IMR-90 (cell line): ENCODE measurements around the gene USP6NL. TPM values are rescaled to one million over a fixed set of nuclear protein-coding genes. Genes with fewer than 3 reads are reported as not detected.

Experiments used
- ATAC-seq: fragments of 200-7000 bp; cut with Tn5 transposase; 2 replicates; pipeline ENCODE4 v1.9.1; 2020; ENCODE audit warnings: low read depth, mild to moderate bottlenecking, moderate library complexity
- BruUV-seq: library from RNA; stranded (reverse); fragments of 400-500 nt; replicated peaks from 2 replicates; lab custom pipeline; 2021; lab: Mats Ljungman, UMichigan
- CTCF ChIA-PET: fragments of 300-600 bp; formaldehyde crosslinking; extraction: SDS; loops from one replicate; lab custom pipeline; 2021; ENCODE audit warnings: antibody characterized with exemption; lab: Yijun Ruan, JAX
- POLR2A ChIA-PET: fragments of 300-600 bp; sonication (Branson Sonifier 250); formaldehyde crosslinking; loops from one replicate; lab custom pipeline; 2022; ENCODE audit warnings: antibody characterized with exemption; ENCODE audit not compliant: unreplicated experiment; lab: Charles Lee
- DNase-seq: peaks from one replicate; pipeline ENCODE4 v3.0.0; 2013
- H2AFZ ChIP-seq: replicated peaks from 2 replicates; pipeline ENCODE3; 2013; ENCODE audit warnings: low read length, mild to moderate bottlenecking; ENCODE audit not compliant: poor library complexity
- H2AK5ac ChIP-seq: 2 replicates; pipeline ENCODE4 v1.6.1; 2013; ENCODE audit warnings: low read depth, low read length, inconsistent platforms
- H2AK9ac ChIP-seq: replicated peaks from 2 replicates; pipeline ENCODE3; 2013; ENCODE audit warnings: mild to moderate bottlenecking, low read depth, low read length, moderate library complexity; ENCODE audit not compliant: poor library complexity
- H2BK120ac ChIP-seq: 2 replicates; pipeline ENCODE4 v1.6.1; 2013; ENCODE audit warnings: low read depth, low read length, inconsistent platforms
- H2BK15ac ChIP-seq: 3 replicates; pipeline ENCODE4 v1.6.1; 2013; ENCODE audit warnings: low read depth, low read length, inconsistent platforms
- H2BK20ac ChIP-seq: 2 replicates; pipeline ENCODE4 v1.6.1; 2013; ENCODE audit warnings: low read depth, mild to moderate bottlenecking, inconsistent platforms, low read length, moderate library complexity
- H2BK5ac ChIP-seq: 2 replicates; pipeline ENCODE4 v1.6.1; 2013; ENCODE audit warnings: mild to moderate bottlenecking, low read depth, low read length, inconsistent platforms; ENCODE audit not compliant: poor library complexity, severe bottlenecking
- H3K14ac ChIP-seq: replicated peaks from 2 replicates; pipeline ENCODE4 v1.6.1; 2013; ENCODE audit warnings: low read depth, low read length, inconsistent platforms
- H3K18ac ChIP-seq: 2 replicates; pipeline ENCODE4 v1.6.1; 2013; ENCODE audit warnings: low read depth, low read length, control low read depth
- H3K23ac ChIP-seq: 2 replicates; pipeline ENCODE4 v1.6.1; 2013; ENCODE audit warnings: low read depth, low read length, inconsistent platforms
- H3K27ac ChIP-seq: 2 replicates; pipeline ENCODE4 v1.5.1; 2013; ENCODE audit warnings: mild to moderate bottlenecking, control low read depth, low read length; ENCODE audit not compliant: insufficient read depth
- H3K27me3 ChIP-seq: 2 replicates; pipeline ENCODE4 v1.6.1; 2013; ENCODE audit warnings: low read length; ENCODE audit not compliant: control insufficient read depth, insufficient read depth
- H3K36me3 ChIP-seq: 2 replicates; pipeline ENCODE4 v1.6.1; 2013; ENCODE audit warnings: low read length, mixed read lengths; ENCODE audit not compliant: control insufficient read depth, insufficient read depth
- H3K4ac ChIP-seq: 2 replicates; pipeline ENCODE4 v1.6.1; 2013; ENCODE audit warnings: low read depth, low read length, inconsistent platforms
- H3K4me1 ChIP-seq: 2 replicates; pipeline ENCODE4 v1.6.1; 2013; ENCODE audit warnings: low read length, mixed read lengths; ENCODE audit not compliant: control insufficient read depth, insufficient read depth
- H3K4me2 ChIP-seq: 2 replicates; pipeline ENCODE4 v1.6.1; 2013; ENCODE audit warnings: low read depth, mild to moderate bottlenecking, control low read depth, low read length, moderate library complexity
- H3K4me3 ChIP-seq: 2 replicates; pipeline ENCODE4 v1.5.1; 2013; ENCODE audit warnings: low read depth, mild to moderate bottlenecking, control low read depth, low read length, moderate library complexity; ENCODE audit not compliant: insufficient read depth
- H3K56ac ChIP-seq: 2 replicates; pipeline ENCODE4 v1.6.1; 2013; ENCODE audit warnings: low read length, inconsistent platforms; ENCODE audit not compliant: insufficient read depth; ENCODE audit errors: extremely low read depth
- H3K79me1 ChIP-seq, 2 experiments: 2 replicates each; pipeline ENCODE4 v1.6.1; 2013; ENCODE audit warnings: low read length in 2 of 2, inconsistent platforms in 1 of 2, low read depth in 1 of 2
- H3K9ac ChIP-seq: 2 replicates; pipeline ENCODE4 v1.6.1; 2013; ENCODE audit warnings: low read depth, low read length, control low read depth
- H3K9me1 ChIP-seq: 2 replicates; pipeline ENCODE4 v1.6.1; 2013; ENCODE audit warnings: low read length, inconsistent platforms; ENCODE audit not compliant: insufficient read depth
- H3K9me3 ChIP-seq: 2 replicates; pipeline ENCODE4 v1.6.1; 2013; ENCODE audit warnings: low read length; ENCODE audit not compliant: control insufficient read depth, insufficient read depth
- H4K20me1 ChIP-seq: 2 replicates; pipeline ENCODE4 v1.6.1; 2013; ENCODE audit warnings: low read length, inconsistent platforms; ENCODE audit not compliant: insufficient read depth
- H4K5ac ChIP-seq: 2 replicates; pipeline ENCODE4 v1.6.1; 2013; ENCODE audit warnings: mild to moderate bottlenecking, low read depth, low read length, control low read depth
- H4K8ac ChIP-seq, 2 experiments: 2 replicates each; pipeline ENCODE4 v1.6.1; 2013; ENCODE audit warnings: low read depth in 2 of 2, low read length in 2 of 2, control low read depth in 1 of 2, inconsistent platforms in 1 of 2
- H4K91ac ChIP-seq: 2 replicates; pipeline ENCODE4 v1.6.1; 2013; ENCODE audit warnings: low read depth, low read length, inconsistent platforms; ENCODE audit not compliant: insufficient read depth
- BHLHE40 ChIP-seq: fragments of 150-350 bp; IDR thresholded peaks from 2 replicates; pipeline ENCODE4 v1.6.1; 2016; ENCODE audit warnings: mild to moderate bottlenecking, low read depth, low read length
- CEBPB ChIP-seq: IDR thresholded peaks from 2 replicates; pipeline ENCODE4 v1.6.1; 2012; ENCODE audit warnings: low read depth, low read length, improper control_type of control experiment
- CHD1 ChIP-seq: IDR thresholded peaks from 2 replicates; pipeline ENCODE4 v1.6.1; 2012; ENCODE audit warnings: low read depth, low read length, improper control_type of control experiment
- CTCF ChIP-seq: conservative IDR thresholded peaks from 2 replicates; pipeline ENCODE4 v1.5.1; 2012; ENCODE audit warnings: mild to moderate bottlenecking, low read depth, low read length, improper control_type of control experiment
- FOS ChIP-seq: fragments of 150-350 bp; IDR thresholded peaks from 2 replicates; pipeline ENCODE4 v1.6.1; 2016; ENCODE audit warnings: low read depth, low read length
- MAFK ChIP-seq: IDR thresholded peaks from 2 replicates; pipeline ENCODE4 v1.6.1; 2012; ENCODE audit warnings: low read depth, low read length, improper control_type of control experiment
- MAZ ChIP-seq: IDR thresholded peaks from 2 replicates; pipeline ENCODE4 v1.6.1; 2012; ENCODE audit warnings: low read depth, mild to moderate bottlenecking, low read length, improper control_type of control experiment, moderate library complexity, borderline replicate concordance
- MXI1 ChIP-seq: IDR thresholded peaks from 2 replicates; pipeline ENCODE4 v1.6.1; 2012; ENCODE audit warnings: low read depth, mild to moderate bottlenecking, low read length, moderate library complexity, borderline replicate concordance
- NFE2L2 ChIP-seq: fragments of 150-350 bp; IDR thresholded peaks from 2 replicates; pipeline ENCODE4 v1.6.1; 2016; ENCODE audit warnings: low read depth, mild to moderate bottlenecking, low read length
- POLR2A ChIP-seq: IDR thresholded peaks from 2 replicates; pipeline ENCODE4 v1.6.1; 2012; ENCODE audit warnings: mild to moderate bottlenecking, low read depth, low read length
- RAD21 ChIP-seq: IDR thresholded peaks from 2 replicates; pipeline ENCODE4 v1.6.1; 2012; ENCODE audit warnings: low read length, improper control_type of control experiment
- RCOR1 ChIP-seq: IDR thresholded peaks from 2 replicates; pipeline ENCODE4 v1.6.1; 2012; ENCODE audit warnings: mild to moderate bottlenecking, low read length, improper control_type of control experiment; ENCODE audit not compliant: insufficient replicate concordance
- RFX5 ChIP-seq: IDR thresholded peaks from 2 replicates; pipeline ENCODE4 v1.8.0; 2012; ENCODE audit warnings: low read depth, mild to moderate bottlenecking, low read length, moderate library complexity
- SMC3 ChIP-seq: fragments of 150-350 bp; IDR thresholded peaks from 2 replicates; pipeline ENCODE4 v1.6.1; 2016; ENCODE audit warnings: low read depth, mild to moderate bottlenecking, antibody characterized with exemption, low read length, moderate library complexity
- USF2 ChIP-seq: fragments of 150-350 bp; IDR thresholded peaks from 2 replicates; pipeline ENCODE4 v1.6.1; 2017; ENCODE audit warnings: mild to moderate bottlenecking, antibody characterized with exemption, low read length, low read depth
- WGBS, 2 experiments: methylation state at CpG; one replicate each; pipeline versions ENCODE4 v1.1.5 to v1.1.7; 2013; ENCODE audit warnings: missing lambda C conversion rate in 2 of 2; ENCODE audit not compliant: insufficient read length in 1 of 2; ENCODE audit errors: extremely low coverage in 2 of 2; 5-methylcytosine and 5-hydroxymethylcytosine counted together
- dilution Hi-C: fragments of 300-500 bp; cut with HindIII; formaldehyde crosslinking; loops from one replicate; pipeline ENCODE4 v1.14.3; 2018; ENCODE audit warnings: low sequenced_read_pairs; ENCODE audit not compliant: unreplicated experiment
- in situ Hi-C: fragments of 300-500 bp; cut with MboI; formaldehyde crosslinking; loops from 3 replicates; pipeline ENCODE4 v1.14.3; 2019; ENCODE audit warnings: low sequenced_read_pairs, inconsistent platforms, mixed read lengths
- intact Hi-C: fragments of 100-400 bp; cut with micrococcal nuclease; formaldehyde crosslinking; loops from 2 replicates; pipeline ENCODE4 v1.10.0; 2022
- polyA plus RNA-seq, 3 experiments: library from polyadenylated mRNA; depleted of rRNA; stranded (reverse); fragments of >200 nt; gene quantifications; 2 replicates each; pipeline ENCODE4 v1.2.3, GENCODE V29; 2012; ENCODE audit warnings: low replicate concordance in 1 of 3
- total RNA-seq: library from RNA; depleted of rRNA; stranded (reverse); fragments of >200 nt; gene quantifications from 2 replicates; pipeline ENCODE4 v1.2.3, GENCODE V29; 2012
- TF ChIP-seq, protein P1 (sequence below): fragments of 150-350 bp; IDR thresholded peaks from 2 replicates; pipeline ENCODE4 v1.6.1; 2016; ENCODE audit warnings: low read depth, mild to moderate bottlenecking, low read length, moderate library complexity, borderline replicate concordance

The USP6NL gene
- total and polyA plus RNA-seq, 2 of the 4 experiments (the other 2 are of a cell fraction), result 7.8 to 9.1 TPM

DNA sequence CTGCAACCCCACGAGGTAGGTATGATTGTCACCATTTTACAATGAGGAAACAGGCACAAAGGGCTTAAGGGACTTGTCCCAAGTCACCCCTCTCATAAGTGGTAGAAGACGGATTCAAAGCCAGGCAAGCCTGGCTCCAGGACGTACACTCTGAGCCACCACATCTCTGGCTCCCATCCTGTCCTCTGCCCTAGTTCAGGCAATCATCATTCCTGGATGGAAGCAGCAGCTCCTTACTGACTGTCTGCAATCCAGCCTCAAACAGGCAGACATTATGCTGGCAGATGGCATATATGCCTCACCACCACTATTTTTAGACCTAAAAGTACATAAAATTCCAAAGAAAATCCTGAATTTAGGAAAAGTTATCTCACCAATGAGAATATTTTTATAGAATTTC lies 100.7 kb downstream of the USP6NL start:
- no TSS peak for BruUV-seq
- H3K79me1 ChIP-seq, result no peaks in the 10 kb centered on the region
- H3K4me2 ChIP-seq, result no peak overlapping the region
- CTCF ChIA-PET, result no interaction called here
- no peak overlapping the region for H4K5ac ChIP-seq
- no peak overlapping the region for H3K18ac ChIP-seq
- no peaks in the 10 kb centered on the region for H3K4me1 ChIP-seq
- TF ChIP-seq FOS (no peak), USF2 (no peak), CHD1 (no peak), MAFK (no peak), RFX5 (no peak), MAZ (no peak), RAD21 (no peak), CEBPB (no peak), NFE2L2 (no peak), MXI1 (no peak), SMC3 (no peak), BHLHE40 (no peak), CTCF (no peak), POLR2A (no peak), RCOR1 (no peak)
- TF ChIP-seq, protein P1, sequence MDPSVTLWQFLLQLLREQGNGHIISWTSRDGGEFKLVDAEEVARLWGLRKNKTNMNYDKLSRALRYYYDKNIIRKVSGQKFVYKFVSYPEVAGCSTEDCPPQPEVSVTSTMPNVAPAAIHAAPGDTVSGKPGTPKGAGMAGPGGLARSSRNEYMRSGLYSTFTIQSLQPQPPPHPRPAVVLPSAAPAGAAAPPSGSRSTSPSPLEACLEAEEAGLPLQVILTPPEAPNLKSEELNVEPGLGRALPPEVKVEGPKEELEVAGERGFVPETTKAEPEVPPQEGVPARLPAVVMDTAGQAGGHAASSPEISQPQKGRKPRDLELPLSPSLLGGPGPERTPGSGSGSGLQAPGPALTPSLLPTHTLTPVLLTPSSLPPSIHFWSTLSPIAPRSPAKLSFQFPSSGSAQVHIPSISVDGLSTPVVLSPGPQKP, result no peak
- no peak overlapping the region for H2BK15ac ChIP-seq
- no peak overlapping the region for H2AK5ac ChIP-seq
- no peaks in the 10 kb centered on the region for H3K36me3 ChIP-seq
- H3K4me3 ChIP-seq, result no peak overlapping the region
- H2AFZ ChIP-seq, result no peak overlapping the region
- no peak overlapping the region for H2BK5ac ChIP-seq
- H3K4ac ChIP-seq, result no peak overlapping the region
- H3K56ac ChIP-seq, result no peak overlapping the region
- no peak overlapping the region for H2AK9ac ChIP-seq
- H3K9me3 ChIP-seq, result no peaks in the 10 kb centered on the region
- H3K9ac ChIP-seq, result no peak overlapping the region
- dilution Hi-C loops, result no loop called here
- no peak overlapping the region for H3K27ac ChIP-seq
- no peaks in the 10 kb centered on the region for H4K20me1 ChIP-seq
- no peak overlapping the region for H3K23ac ChIP-seq
- no peaks in the 10 kb centered on the region for H3K9me1 ChIP-seq
- no peak overlapping the region for H2BK120ac ChIP-seq
- in situ Hi-C loops, result loop anchor here (10.0 kb wide), 1 partner anchor 244 kb away; no protein-coding TSS in a partner anchor
- intact Hi-C loops, result no loop called here
- DNase-seq (no peak), ATAC-seq (no peak)
- no peak overlapping the region for H4K8ac ChIP-seq
- no peak overlapping the region for H4K91ac ChIP-seq
- POLR2A ChIA-PET, result no interaction called here
- H2BK20ac ChIP-seq, result no peak overlapping the region
- H3K27me3 ChIP-seq, result no peaks in the 10 kb centered on the region
- 83% methylated on average over 1 of the region's 3 CpGs; no CpG with 5 or more reads in 1 of the 2 experiments for whole genome bisulfite sequencing, 2 experiments
- no peak overlapping the region for H3K14ac ChIP-seq
